HL-60/S4 treated with retinoic acid at 250 ng/mL for 4 days and 3 days (cell line): ENCODE data around the gene AMACR.
"Not testable (repeated sequence)": the region's sequence is repeated elsewhere in the genome, so short reads cannot be mapped to it uniquely, and the experiment has no call there.

Experiments used
- in situ Hi-C: fragments of 300-500 bp; cut with MboI; formaldehyde crosslinking; loops from 2 replicates; pipeline ENCODE4 v1.7.0; 2022; ENCODE audit warnings: low sequenced_read_pairs

AMACR gene

GRCh38 chr5:34038390-34038789 lies 30.5 kb upstream of the AMACR start:
- in situ Hi-C loops: no loop called here

GRCh38 chr5:34037726-34038125 lies 29.9 kb upstream of the AMACR start:
- in situ Hi-C loops: no loop called here

- in situ Hi-C loops: no loop called here
Observed at GRCh38 chr5:34035756-34036155, 27.9 kb upstream of the AMACR start.

- in situ Hi-C loops: no loop called here
Observed at GRCh38 chr5:34034534-34035327, 26.9 kb upstream of the AMACR start.

- in situ Hi-C loops: no loop called here
Observed at GRCh38 chr5:34031966-34032365, 24.1 kb upstream of the AMACR start.

GRCh38 chr5:34031117-34031516 lies 23.3 kb upstream of the AMACR start:
- in situ Hi-C loops: no loop called here

- in situ Hi-C loops: not testable (repeated sequence)
Observed at GRCh38 chr5:34030585-34030984, 22.7 kb upstream of the AMACR start.

- in situ Hi-C loops: no loop called here
Observed at GRCh38 chr5:34030048-34030447, 22.2 kb upstream of the AMACR start.

GRCh38 chr5:34028349-34028748 lies 20.5 kb upstream of the AMACR start:
- in situ Hi-C loops: no loop called here

GRCh38 chr5:34026089-34026761 lies 18.4 kb upstream of the AMACR start:
- in situ Hi-C loops: no loop called here

- in situ Hi-C loops: no loop called here
Observed at GRCh38 chr5:34022121-34022705, 14.4 kb upstream of the AMACR start.

- in situ Hi-C loops: no loop called here
Observed at GRCh38 chr5:34021334-34021733, 13.5 kb upstream of the AMACR start.

- in situ Hi-C loops: no loop called here
Observed at GRCh38 chr5:34020726-34021125, 12.9 kb upstream of the AMACR start.

- in situ Hi-C loops: no loop called here
Observed at GRCh38 chr5:34017254-34017653, 9.4 kb upstream of the AMACR start.

- in situ Hi-C loops: no loop called here
Observed at GRCh38 chr5:34016750-34017149, 8.9 kb upstream of the AMACR start.

- in situ Hi-C loops: no loop called here
Observed at GRCh38 chr5:34016222-34016621, 8.4 kb upstream of the AMACR start.

GRCh38 chr5:34015120-34015822 lies 7.4 kb upstream of the AMACR start:
- in situ Hi-C loops: no loop called here

GRCh38 chr5:34014626-34015025 lies 6.8 kb upstream of the AMACR start:
- in situ Hi-C loops: no loop called here

GRCh38 chr5:34013547-34013946 lies 5.7 kb upstream of the AMACR start:
- in situ Hi-C loops: no loop called here

- in situ Hi-C loops: no loop called here
Observed at GRCh38 chr5:34012791-34013190, 4.9 kb upstream of the AMACR start.

- in situ Hi-C loops: no loop called here
Observed at GRCh38 chr5:34011536-34011935, 3.7 kb upstream of the AMACR start.
